Measurements from ENCODE around the gene ERMP1.
A peak's percentile ranks its signal among the peaks of the same experiment; 100 is the strongest.

The ERMP1 gene

DNA sequence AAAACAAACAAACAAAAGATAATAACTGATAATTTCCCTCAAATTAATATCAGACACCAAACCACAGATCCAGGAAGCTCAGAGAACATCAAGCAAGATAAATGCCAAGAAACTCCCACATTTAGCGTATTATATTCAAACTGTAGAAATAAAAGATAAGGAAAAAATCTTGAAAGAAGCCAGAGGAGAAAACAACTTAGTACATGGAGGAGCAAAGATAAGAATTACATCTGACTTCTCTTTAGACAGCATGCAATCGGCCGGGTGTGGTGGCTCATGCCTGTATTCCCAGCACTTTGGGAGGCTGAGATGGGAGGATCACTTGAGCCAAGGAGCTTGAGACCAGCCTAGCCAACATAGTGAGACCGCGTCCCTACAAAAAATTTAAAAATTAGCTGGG lies 40.5 kb upstream of the ERMP1 start:
- no peak overlapping the region for H3K27ac ChIP-seq
- TF ChIP-seq, protein P1, sequence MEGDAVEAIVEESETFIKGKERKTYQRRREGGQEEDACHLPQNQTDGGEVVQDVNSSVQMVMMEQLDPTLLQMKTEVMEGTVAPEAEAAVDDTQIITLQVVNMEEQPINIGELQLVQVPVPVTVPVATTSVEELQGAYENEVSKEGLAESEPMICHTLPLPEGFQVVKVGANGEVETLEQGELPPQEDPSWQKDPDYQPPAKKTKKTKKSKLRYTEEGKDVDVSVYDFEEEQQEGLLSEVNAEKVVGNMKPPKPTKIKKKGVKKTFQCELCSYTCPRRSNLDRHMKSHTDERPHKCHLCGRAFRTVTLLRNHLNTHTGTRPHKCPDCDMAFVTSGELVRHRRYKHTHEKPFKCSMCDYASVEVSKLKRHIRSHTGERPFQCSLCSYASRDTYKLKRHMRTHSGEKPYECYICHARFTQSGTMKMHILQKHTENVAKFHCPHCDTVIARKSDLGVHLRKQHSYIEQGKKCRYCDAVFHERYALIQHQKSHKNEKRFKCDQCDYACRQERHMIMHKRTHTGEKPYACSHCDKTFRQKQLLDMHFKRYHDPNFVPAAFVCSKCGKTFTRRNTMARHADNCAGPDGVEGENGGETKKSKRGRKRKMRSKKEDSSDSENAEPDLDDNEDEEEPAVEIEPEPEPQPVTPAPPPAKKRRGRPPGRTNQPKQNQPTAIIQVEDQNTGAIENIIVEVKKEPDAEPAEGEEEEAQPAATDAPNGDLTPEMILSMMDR (conservative IDR thresholded peaks at IDR 0.05): no peak
- no peak for TF ChIP-seq ZFX (IDR thresholded peaks at IDR 0.05)

DNA sequence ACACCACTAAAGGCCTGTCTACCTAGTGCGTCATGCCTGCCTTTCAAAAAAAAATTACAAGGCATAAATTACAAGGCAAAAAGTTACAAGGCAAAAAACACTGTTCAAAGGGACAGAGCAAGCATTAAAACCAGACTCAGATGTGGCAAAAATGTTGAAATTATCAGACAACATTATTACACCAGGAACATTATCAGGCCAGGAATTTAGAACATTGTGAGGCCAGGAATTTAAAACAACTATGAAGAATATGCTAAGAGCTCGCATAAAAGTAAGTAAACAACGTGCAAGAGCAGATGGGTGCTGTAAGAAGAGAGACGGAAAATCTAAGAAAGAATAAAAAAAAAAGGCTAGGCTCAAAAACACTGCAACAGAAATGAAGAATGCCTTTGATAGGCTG lies 39.6 kb upstream of the ERMP1 start:
- no peak for TF ChIP-seq ZFX (IDR thresholded peaks at IDR 0.05)
- TF ChIP-seq, protein P1 (conservative IDR thresholded peaks at IDR 0.05): no peak
- H3K27ac ChIP-seq: no peak overlapping the region

DNA sequence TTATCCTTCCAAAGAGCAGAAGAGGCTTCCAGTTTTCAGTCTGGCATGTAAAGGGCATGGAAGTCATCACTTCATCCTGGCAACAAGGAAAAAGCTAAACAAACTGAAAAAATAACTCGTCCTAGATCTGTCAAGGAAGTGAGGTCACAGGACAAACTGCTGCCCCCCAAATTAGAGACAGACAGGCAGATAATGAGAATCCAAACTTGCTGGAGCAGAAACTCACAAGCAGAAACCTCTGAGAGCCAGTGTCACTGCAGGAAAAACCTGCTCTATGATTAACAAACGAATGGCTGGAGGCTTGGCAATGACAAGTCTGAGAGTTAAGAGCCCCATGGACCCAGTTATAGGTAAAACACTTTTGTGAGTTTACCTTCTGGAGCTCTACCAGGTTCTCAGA lies 38.9 kb upstream of the ERMP1 start:
- no peak overlapping the region for H3K27ac ChIP-seq
- TF ChIP-seq, protein P1 (conservative IDR thresholded peaks at IDR 0.05): no peak
- no peak for TF ChIP-seq ZFX (IDR thresholded peaks at IDR 0.05)

DNA sequence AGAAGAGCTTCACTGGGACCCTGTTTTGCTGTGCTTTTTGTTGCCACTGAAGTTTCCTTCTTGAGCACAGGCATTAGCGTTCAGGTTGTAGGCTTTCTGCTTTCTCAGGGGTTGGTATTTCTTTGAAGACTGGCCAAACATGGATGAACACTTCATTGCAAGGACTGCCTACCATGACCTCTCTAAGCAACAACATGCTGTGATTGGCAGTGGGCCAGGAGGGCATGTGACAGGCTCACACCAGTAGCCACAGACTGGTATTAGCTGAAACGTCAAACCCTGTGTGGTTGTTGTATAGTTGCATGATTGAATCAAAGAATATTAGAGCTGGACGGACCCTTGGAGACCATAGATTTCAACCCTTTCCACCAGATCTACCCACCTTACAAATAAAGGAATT lies 37.8 kb upstream of the ERMP1 start:
- no peak for TF ChIP-seq ZFX (IDR thresholded peaks at IDR 0.05)
- TF ChIP-seq, protein P1 (conservative IDR thresholded peaks at IDR 0.05): no peak
- H3K27ac ChIP-seq: no peak overlapping the region

DNA sequence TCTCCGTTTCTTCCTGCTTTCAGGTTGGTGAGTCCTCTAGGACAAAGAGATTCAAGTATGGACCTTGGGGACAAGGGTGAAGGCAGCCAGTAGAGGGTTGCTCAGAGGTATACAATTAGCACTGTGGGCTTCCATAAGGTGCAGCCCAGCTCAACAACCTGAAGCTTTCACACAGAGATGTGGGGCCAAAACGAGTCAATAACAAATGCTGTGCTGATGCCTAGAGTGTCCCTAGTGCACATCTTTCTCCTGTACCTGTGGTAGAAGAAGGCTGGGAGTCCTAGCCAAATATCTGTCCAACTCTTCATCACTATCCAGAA lies 37.1 kb upstream of the ERMP1 start:
- TF ChIP-seq ZFX (IDR thresholded peaks at IDR 0.05): no peak
- TF ChIP-seq, protein P1 (conservative IDR thresholded peaks at IDR 0.05): peak; percentile 25
- no peak overlapping the region for H3K27ac ChIP-seq

DNA sequence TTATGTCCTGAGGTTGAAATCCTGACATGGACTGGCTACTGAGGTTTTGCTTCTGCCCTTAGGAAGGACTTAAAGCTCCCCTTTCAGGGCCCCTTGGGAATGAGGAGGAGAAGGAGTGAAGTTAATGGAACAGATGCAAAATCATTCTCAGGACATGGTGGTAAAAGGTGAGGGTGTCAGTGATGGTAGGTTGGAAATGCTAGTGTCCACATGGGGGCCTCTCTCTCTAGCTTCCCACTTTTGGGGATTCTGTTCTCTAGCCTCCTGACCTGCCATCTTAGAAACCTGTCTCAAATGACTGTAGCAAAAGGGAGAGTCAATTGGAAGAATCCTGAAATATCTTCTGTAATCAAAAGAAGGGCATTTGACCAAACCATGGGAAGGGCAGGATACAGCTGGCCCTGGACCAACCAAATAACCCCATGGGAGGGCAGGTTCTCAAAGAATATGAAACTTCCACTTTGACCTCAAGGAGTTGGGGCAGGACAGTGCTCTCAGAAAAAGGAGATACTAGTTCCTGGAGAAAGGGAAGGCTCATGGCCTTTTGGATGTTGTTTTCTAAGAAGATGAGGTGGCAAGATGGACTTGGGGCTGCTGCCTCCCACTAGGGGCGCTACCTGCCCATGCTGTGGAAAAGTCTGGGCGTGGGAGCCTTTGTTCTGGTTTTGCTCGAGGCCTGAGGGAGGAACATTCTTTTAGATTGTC lies 36.5 kb upstream of the ERMP1 start:
- TF ChIP-seq ZFX (IDR thresholded peaks at IDR 0.05): no peak
- TF ChIP-seq, protein P1 (conservative IDR thresholded peaks at IDR 0.05): peak; percentile 60
- H3K27ac ChIP-seq: no peak overlapping the region

DNA sequence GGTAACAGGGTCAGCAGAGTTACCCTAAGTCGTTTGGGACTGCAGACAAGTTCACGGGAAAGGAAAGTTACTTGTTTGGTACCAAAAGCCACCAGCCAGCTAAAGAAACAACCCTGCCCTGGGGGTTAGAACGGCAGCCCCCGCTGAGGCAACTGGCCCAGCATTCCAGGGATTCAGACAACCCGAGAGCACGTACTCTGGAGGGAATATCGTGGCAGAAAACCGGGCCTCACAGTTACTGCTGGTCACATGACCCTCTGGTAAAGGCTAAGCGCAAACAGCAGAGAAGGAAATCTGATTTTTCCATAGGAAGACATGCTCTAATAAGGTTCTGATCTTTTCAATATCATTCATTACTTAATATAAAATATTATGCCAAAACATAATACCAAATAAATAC lies 35.3 kb upstream of the ERMP1 start:
- H3K27ac ChIP-seq: no peak overlapping the region
- no peak for TF ChIP-seq ZFX (IDR thresholded peaks at IDR 0.05)
- TF ChIP-seq, protein P1 (conservative IDR thresholded peaks at IDR 0.05): no peak
